HG02885 (cell line): ENCODE results near the gene ANKRD35.
"Not testable (repeated sequence)": the region's sequence is repeated elsewhere in the genome, so short reads cannot be mapped to it uniquely, and the experiment has no call there.

Source experiments
- ATAC-seq: cut with Tn5 transposase; IDR thresholded peaks from one replicate; pipeline ENCODE4 v1.9.1; 2021; ENCODE audit warnings: mild to moderate bottlenecking; ENCODE audit not compliant: unreplicated experiment, poor library complexity

Gene ANKRD35

DNA sequence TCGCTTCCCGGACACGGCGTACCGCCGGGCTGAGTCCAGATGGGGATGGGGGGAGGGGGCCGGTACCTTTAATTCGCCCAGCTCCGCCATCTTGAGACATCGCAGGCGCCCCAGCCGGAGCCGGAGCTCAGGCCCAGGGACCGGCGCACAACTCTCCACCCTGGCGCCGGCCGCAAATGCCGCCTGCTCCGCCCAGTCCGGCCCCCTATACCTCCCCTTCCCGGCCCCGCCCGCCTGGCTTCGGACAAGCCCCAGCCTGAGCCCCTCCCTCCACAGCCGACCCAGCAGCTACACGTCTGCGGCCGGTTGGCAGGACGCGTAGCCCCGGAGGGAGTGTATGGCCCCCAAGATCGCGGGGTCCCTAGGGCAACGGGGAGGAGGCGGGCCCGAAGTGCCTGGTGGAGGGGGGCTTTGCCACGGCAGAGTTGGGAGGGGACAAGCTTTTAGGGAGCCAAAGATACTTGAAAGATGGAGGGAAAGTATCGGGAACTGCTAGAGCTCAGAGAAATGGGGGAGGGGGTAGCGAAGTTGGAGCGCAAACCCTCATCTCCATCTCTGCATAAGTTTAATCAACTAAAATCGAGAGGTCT, 26.7 kb downstream of the ANKRD35 start, which contains the start of gene PIAS3:
PIAS3 (minus strand) TSS at position 181 of the 590 bp plus-strand sequence; CDS start at position 90, 91 bp downstream.
- ATAC-seq: peak; percentile 88

DNA sequence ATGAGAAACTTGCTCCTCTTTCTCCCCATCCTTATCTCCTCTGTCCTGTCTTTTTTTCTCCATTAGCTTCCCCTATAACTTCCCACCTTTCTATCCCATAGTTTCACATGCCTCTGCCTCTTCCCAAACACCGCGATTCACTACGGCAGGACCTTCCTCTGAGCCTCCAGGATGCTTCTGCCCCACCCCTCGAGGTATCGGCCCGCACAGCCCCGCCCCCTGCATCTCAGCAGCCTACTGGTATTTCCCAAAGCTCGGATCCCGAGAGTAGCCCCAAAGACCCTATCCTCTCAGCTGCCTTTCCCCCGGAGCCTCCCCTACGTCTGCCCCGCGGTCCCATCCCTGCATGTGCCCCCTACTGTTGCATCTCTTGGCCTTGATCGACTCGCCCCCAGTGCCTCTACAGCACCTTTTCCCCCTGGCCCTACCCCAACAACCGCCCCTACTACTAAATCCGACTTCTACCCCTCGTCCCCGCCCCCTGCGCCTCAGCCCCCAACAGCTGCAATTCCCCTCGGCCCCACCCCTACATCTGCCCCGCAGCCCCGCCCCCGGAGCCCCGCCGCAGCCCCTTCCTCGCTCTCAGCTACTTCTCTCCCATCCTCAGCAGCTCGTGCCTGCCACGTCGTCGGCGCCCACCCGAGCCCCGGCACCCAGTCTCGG, 27.3 kb downstream of the ANKRD35 start:
- ATAC-seq: no peak

DNA sequence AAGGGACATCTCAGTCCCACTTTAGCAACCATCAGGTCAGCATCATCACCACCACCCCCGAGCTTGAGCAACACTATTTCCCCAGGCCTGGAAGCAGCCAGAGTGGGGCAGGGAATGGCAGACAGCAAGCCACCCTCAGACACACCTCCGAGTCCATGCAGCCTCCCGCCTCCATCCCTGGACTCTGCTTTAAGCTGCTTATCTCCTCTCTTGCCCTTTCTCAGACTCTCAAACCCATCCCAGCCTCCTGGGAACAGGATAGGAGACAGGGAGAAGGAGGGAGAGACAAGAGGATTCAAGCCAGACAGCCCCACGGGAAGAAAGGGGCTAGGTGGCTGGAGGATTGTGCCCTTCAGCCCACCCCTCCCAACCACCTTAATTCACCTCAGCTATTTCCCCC, 28.5 kb downstream of the ANKRD35 start:
- no peak for ATAC-seq

DNA sequence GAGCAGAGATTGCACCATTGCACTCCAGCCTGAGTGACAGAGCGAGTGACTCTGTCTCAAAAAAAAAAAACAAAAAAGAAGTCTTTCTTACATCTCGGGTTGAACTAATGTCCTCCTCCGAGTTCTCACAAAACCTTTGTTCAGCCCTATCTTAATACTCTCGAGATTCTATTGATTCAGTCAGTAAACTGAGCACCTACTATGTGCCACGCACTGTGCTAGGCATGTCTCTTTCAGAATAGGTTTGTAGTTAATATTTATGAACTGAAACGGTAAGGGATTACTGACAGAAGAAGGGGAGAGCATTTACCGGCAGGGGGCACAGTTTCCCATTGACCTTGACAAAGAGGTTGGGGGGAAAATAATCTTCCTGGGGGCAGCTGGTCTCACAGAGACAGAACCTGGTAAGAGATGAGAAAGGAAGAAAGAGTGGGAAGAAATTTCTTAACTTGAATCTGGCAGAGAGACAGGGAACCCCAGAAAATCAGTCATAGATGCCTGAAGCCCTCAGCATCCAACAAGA, 30.2 kb downstream of the ANKRD35 start:
- no peak for ATAC-seq

DNA sequence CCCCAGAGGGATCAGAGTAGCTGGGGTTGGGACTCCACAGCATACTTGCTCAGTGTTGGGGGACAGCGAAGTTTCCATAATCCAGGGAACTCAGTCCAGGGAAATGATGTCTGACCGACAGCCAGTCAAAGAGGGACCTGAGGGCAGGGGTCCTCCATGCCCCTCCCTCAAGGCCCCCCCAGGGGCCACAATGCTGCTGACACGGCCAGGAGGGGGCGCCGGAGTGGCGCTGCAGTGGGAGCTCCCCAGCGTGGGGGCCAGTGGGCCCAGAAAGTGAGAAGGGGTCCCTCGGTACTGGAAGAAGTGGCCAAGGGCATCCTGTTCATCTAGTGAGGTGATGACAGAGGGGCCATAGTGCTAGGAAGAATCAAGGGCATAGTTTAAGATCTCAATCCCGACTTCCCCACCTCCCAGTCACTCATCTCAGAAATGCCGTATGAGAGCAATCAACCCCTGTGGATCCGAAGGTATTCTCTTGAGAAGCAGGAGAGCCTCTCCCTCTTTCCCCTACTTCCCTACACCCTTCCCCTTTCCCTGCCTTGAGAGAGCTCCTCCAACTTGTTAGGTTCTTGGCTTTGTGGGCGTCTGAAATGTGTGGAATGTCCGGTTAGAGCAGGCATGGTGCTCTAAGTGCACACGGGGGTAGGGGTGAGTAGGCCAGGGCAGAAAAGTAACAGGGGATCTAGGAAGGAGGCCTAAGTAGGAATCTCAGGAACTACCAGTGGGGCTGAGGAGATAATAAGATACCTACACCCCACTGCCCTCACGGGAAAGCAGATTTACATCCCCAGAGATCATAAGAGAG, 36.1 kb downstream of the ANKRD35 start:
- no peak for ATAC-seq

DNA sequence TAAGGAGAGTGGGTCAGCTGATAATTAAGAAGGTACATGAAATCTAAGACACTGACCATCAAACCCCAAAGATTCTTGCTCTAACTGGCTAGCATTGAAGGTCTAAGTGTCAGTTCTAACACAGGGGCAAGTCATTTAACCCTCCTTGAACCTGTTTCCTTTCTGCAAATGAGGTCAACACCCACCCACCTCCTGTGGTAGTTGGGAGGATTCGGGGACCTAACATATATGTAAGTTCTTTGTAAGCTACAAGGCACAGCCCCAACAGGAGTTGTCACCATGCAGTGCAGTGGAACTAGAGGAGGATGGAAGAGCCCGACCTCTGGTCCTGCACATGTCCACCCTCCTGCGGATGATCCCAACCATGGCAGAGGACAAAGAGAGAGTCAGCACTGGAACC, 37.8 kb downstream of the ANKRD35 start:
- ATAC-seq: no peak

DNA sequence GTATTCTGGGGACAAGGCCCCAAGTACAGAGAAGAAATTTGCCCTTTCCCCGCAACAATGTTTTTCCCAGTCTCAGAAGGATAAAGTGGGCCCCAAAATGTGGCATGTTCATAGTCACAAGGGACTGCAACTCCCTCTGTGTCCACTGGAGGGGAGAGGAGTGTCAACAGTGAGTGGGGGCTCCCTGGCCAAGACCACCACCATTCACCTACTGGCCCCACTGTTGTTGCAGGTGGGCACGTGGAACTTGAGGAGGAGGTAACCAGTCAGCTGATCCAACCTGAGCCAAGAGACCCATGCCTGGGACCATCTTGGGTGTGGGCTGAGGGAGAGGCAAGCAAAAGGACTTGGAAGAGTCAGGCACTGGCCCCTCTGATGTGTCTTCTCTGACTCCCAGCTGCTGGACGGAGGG, 39.5 kb downstream of the ANKRD35 start:
- no peak for ATAC-seq

DNA sequence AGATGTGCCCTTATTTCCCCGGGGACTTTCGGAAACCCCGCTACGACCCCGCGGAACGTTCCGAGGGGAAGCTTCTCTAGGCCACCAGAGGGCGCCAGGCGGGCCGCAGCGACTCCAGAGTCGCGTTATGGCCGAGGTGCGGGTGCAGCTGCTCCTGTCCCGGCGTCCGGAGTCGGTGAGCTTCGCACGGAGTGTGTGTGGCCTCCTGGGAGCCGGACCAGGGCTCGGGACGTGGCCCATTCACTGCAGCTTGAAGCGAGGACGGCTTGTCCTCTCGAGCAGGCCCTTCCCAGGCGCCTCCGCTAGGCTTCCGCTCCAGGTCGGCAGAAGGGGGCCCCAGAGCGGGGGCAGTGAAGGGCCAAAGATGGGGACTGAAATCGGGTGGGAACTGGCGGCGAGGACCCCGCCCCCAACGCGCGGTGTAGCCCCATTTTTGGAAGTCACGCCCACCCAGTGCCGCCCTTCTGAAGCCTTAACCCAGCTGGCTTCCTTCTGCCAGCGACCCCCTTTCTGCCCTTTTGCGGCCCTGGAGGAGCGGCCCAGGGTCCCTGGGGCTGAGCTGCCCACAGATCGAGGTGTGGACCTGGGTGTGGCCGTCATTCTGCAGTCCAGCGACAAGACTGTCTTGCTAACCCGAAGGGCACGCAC, 40.0 kb downstream of the ANKRD35 start, which contains the start of gene NUDT17:
NUDT17 (plus strand) TSS at position 117 of the 648 bp plus-strand sequence; CDS start at position 128, 11 bp downstream.
- peak; percentile 76 for ATAC-seq

DNA sequence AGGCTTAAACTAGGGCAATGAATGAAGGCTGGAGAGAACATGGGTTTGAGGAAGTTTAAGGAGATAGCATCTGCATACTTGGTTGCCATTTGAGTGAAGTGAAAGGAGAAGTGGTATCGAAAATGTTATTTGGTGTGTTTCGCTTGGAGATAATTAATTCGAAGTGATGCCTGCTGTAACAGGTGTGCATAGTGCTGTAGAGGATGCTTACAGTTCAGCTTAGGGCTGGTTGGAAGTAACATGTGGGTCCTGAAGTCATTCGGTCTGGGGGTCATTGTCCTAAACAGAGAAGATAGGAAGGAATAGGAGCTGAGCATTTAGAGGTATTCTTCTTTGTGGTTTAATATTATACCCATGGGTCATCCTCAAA, 40.5 kb downstream of the ANKRD35 start:
- peak; percentile 62 for ATAC-seq

DNA sequence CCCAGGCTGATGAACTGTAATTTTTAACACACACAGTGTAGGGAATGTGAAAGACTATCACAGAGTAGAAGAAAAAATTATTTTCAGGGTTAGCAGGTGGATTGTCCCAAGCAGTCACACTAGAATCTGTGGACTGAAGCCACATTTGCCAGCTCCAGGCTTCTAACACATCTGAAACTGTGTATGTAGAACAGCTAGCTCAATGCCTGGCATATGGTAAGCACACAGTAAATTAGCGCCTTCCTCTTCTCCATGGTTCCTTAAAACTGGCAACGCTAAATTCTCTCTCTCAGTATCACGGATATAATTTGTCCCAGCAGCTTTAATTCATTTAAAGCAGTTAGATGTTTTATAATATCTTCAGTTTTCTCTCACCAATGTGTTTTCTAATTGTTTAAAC, 42.6 kb downstream of the ANKRD35 start:
- no peak for ATAC-seq

DNA sequence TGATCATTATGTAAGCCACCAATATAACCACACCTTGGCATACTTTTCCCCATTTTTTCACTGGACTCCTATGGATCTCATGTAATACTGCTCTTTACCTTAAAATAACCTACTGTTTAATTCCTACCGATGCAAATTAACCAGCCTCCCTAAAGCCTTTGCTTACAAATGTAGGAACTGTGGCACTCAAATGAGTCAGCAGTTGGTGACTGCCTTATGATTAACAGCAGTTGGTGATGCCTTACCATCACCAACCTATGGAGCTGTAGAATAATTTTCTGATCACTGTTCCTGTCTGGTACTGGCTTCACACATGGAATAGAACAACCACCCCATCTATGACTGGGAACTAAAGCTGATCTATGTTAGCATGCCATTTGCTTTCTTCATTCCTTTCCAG, 48.0 kb downstream of the ANKRD35 start:
- no peak for ATAC-seq

DNA sequence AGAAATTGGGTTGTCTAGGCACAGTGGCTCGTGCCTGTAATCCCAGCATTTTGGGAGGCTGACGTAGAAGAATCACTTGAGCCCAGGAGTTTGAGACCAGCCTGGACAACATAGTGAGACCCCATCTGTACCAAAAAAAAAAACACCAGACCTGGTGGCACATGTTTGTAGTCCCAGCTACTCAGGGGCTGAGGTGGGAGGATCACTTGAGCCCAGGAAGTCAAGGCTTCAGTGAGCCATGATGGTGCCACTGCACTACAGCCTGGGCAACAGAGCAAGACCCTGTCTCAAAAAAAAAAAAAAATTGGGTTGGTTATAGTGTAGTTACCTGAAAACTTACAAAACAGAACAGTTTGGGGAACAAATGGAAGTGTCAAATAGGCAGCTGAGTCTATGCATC, 54.9 kb downstream of the ANKRD35 start:
- ATAC-seq: not testable (repeated sequence)

DNA sequence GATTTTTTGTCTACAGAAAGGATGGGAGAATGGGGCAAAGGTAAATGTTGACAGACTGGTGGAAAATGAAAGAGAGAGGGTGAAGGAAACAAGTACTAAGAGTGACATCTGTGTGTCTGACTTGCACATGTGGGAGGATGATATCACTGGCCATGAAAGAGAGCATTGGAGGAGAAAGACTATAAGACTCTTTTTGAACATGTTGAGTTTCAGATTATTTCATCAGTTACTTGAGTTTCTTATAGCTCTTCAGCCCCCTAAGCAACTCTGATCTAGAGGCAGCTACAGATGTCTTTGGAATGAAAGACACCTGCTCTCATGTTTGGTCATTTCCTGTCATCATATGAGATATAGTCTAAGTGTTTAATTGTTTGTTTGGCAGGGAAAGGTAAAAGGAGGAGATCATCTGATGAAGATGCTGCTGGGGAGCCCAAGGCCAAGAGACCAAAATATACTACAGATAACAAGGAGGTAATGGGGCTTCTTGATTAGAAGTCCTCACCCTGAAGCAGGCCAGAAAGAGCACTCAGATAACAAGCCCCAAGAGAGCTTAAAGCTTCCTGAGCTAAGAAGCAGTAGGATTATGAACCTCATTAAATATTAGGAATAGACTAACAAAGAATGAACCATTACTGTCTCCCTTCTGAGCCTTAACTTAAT, 57.2 kb downstream of the ANKRD35 start:
- no peak for ATAC-seq

DNA sequence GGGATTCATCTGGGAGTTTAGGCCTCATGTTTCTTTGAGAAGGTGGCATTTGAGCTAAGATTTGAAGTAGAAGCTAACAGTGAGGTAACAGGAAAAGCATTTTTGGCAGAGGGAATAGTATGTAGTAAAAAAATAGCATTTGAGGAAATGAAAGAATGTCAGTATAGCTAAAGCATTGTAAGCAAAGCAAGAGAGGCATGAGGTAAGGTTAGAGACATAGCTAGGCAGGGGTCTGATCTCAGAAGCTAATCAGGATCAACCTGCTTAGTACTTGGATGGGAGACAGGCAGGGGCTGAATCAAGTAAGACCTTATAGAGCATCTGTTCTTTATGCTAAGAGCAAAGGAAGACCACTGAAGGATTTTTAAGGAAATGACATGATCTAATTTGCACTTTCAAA, 57.7 kb downstream of the ANKRD35 start:
- ATAC-seq: no peak

DNA sequence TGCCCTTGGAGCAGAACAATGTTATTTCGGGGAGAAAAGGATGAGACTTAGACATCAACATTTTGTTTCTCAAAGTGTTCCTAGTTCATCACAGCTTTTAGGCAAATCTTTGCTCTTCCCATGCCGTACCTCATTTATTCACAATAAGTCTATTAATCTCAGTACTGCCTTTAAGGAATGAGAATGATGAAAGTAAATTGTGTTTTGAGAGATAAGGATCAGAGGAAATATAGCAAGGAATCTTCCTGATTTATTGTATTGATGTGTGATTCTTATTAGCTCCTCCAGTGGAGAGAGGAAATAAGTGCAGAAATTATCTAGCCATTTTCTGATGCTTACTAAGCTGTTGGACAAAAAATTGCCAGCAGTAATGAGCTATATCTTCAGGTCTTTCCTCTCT, 59.6 kb downstream of the ANKRD35 start:
- ATAC-seq: no peak

DNA sequence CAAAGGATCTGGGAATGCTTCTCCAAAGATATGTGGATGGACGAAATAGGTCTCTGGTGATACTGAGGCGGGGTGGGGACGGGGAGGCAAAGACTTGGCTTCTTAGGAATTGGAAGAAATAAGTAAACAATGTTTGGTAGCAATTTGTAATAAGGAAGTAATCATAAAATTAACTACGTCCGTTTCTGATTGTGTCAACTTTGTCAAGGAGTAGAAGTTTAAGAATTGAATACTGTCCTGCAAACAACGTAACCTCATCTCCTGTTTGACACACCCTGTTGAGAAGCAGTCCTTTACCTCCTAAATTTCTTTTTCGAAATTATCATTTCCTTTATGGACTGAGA, 61.2 kb downstream of the ANKRD35 start:
- ATAC-seq: no peak

DNA sequence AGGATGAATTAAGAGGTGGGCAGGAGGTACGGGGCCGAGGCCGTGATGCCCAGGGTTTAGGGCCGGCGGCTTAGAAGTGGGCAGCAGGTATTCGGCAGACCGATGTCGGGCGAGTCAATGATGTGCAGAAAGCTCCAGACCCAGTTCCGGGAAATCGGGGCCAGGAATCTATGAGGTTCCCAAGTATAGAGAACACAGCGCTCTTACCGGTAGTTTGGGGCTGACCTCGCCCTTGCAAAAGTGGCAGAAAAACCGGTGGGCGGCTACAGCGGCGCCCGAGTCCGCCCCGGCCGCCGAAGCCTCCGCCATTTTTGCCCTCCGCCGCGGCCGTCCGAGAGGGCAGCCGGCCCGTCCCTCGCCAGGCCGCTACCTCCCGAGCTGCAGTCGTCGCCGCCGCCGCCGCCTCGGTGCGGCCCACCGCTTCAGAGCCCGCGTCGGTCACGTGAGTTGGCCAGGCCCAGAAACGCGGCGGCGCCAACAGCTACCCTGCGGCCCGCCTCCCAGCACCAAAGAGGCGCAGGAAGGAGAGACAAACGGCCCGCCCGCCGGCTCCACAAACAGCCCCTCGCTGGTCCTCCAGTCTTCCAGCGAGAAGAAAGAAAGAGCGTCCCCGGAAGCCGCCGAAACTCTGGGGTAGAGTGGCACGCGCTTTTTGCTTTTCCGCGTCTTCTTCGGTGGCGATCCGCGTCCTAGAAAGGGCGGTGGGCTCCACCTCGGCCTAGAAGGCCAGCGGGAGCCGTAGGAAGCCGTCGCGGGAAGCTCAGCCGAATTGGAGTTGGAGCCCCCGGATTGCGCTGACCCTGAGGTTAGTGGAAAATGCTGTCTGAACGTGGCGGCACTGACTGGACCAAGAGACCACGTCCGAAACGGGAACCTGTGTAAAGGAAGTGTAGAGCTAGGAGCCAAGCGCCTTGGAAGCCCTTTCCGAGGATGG, 61.8 kb downstream of the ANKRD35 start, which contains the start of the genes POLR3C and RNF115:
POLR3C (plus strand) TSS at position 636 of the 934 bp plus-strand sequence. CDS start 1,577 bp downstream, outside the sequence.
RNF115 (minus strand) TSS at position 531 of the 934 bp plus-strand sequence; CDS start at position 309, 222 bp downstream.
- ATAC-seq: peak; percentile 86

DNA sequence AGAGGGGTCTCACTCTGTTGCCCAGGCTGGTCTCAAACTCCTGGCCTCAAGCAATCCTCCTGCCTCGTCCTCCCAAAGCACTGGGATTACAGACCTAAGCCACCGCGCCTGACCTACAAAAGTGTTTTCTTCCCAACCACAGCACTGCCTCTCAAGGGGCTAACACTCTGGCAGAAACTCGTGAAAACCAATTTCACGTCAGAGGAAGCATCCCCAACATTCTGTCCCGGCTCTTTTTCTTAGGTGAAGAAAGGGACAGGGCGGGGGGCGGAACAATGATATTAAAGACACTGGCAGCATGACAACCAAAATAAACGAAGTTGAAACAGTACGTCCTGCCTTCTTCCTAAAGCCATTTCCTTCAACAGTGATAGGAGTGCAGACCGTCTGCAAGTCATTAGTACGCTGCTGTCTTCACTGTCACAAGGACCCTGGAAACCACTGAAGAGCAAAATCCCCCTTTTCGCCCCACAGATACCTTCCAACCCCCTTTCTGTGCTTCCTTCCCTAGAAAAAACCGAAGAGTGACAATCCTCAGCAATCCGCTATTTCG, 62.8 kb downstream of the ANKRD35 start:
- ATAC-seq: not testable (repeated sequence)
